A549 (cell line): ENCODE data around the gene PIM3.

Experiments used
- MAX ChIP-seq: IDR thresholded peaks from 2 replicates; pipeline ENCODE4 v1.6.1; 2012
- MYC ChIP-seq: IDR thresholded peaks from 2 replicates; pipeline ENCODE4 v1.6.1; 2012; ENCODE audit warnings: mild to moderate bottlenecking, inconsistent platforms, low read length, improper control_type of control experiment, borderline replicate concordance
- POLR2A ChIP-seq: IDR thresholded peaks from 2 replicates; pipeline ENCODE4 v1.6.1; 2012; ENCODE audit warnings: mild to moderate bottlenecking, low read length
- POLR2AphosphoS2 ChIP-seq: conservative IDR thresholded peaks from 2 replicates; pipeline ENCODE4 v1.6.1; 2012; ENCODE audit warnings: low read length, improper control_type of control experiment, inconsistent platforms
- RFX5 ChIP-seq: fragments of 450-650 bp; IDR thresholded peaks from 2 replicates; pipeline ENCODE4 v1.7.1; 2014; ENCODE audit warnings: antibody characterized with exemption, mild to moderate bottlenecking, moderate library complexity
- RNF2 ChIP-seq: fragments of 200-600 bp; sonication (generic); IDR thresholded peaks from 2 replicates; pipeline ENCODE4 v1.6.1; 2016; ENCODE audit warnings: low read depth, mild to moderate bottlenecking, antibody characterized with exemption, moderate library complexity, borderline replicate concordance
- SMC3 ChIP-seq: fragments of >200 bp; sonication (Bioruptor Twin); formaldehyde crosslinking; IDR thresholded peaks from 3 replicates; pipeline ENCODE4 v1.6.1; 2018; ENCODE audit warnings: inconsistent platforms
- SREBF2 ChIP-seq: fragments of 450-650 bp; IDR thresholded peaks from 2 replicates; pipeline ENCODE4 v1.6.1; 2014; ENCODE audit warnings: mild to moderate bottlenecking, moderate library complexity
- TF ChIP-seq, protein P1 (sequence below): fragments of 200-600 bp; sonication (generic); IDR thresholded peaks from 2 replicates; pipeline ENCODE4 v1.6.1; 2016; ENCODE audit warnings: antibody characterized with exemption, mild to moderate bottlenecking, moderate library complexity
- TF ChIP-seq, protein P2 (sequence below): fragments of >200 bp; sonication (Bioruptor Twin); formaldehyde crosslinking; IDR thresholded peaks from 3 replicates; pipeline ENCODE4 v1.5.1; 2016

- TF ChIP-seq, protein P1, sequence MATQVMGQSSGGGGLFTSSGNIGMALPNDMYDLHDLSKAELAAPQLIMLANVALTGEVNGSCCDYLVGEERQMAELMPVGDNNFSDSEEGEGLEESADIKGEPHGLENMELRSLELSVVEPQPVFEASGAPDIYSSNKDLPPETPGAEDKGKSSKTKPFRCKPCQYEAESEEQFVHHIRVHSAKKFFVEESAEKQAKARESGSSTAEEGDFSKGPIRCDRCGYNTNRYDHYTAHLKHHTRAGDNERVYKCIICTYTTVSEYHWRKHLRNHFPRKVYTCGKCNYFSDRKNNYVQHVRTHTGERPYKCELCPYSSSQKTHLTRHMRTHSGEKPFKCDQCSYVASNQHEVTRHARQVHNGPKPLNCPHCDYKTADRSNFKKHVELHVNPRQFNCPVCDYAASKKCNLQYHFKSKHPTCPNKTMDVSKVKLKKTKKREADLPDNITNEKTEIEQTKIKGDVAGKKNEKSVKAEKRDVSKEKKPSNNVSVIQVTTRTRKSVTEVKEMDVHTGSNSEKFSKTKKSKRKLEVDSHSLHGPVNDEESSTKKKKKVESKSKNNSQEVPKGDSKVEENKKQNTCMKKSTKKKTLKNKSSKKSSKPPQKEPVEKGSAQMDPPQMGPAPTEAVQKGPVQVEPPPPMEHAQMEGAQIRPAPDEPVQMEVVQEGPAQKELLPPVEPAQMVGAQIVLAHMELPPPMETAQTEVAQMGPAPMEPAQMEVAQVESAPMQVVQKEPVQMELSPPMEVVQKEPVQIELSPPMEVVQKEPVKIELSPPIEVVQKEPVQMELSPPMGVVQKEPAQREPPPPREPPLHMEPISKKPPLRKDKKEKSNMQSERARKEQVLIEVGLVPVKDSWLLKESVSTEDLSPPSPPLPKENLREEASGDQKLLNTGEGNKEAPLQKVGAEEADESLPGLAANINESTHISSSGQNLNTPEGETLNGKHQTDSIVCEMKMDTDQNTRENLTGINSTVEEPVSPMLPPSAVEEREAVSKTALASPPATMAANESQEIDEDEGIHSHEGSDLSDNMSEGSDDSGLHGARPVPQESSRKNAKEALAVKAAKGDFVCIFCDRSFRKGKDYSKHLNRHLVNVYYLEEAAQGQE: no peak
- TF ChIP-seq POLR2AphosphoS2: no peak
- TF ChIP-seq, protein P2, sequence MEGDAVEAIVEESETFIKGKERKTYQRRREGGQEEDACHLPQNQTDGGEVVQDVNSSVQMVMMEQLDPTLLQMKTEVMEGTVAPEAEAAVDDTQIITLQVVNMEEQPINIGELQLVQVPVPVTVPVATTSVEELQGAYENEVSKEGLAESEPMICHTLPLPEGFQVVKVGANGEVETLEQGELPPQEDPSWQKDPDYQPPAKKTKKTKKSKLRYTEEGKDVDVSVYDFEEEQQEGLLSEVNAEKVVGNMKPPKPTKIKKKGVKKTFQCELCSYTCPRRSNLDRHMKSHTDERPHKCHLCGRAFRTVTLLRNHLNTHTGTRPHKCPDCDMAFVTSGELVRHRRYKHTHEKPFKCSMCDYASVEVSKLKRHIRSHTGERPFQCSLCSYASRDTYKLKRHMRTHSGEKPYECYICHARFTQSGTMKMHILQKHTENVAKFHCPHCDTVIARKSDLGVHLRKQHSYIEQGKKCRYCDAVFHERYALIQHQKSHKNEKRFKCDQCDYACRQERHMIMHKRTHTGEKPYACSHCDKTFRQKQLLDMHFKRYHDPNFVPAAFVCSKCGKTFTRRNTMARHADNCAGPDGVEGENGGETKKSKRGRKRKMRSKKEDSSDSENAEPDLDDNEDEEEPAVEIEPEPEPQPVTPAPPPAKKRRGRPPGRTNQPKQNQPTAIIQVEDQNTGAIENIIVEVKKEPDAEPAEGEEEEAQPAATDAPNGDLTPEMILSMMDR: no peak
- TF ChIP-seq SREBF2: no peak
- TF ChIP-seq SMC3: no peak
- no peak for TF ChIP-seq MAX
- no peak for TF ChIP-seq RNF2
- no peak for TF ChIP-seq RFX5
- no peak for TF ChIP-seq MYC
- TF ChIP-seq POLR2A: no peak
Observed at GRCh38 chr22:50004918-50005317, 44.3 kb downstream of the PIM3 start.
